Smooth muscle cell (in vitro differentiated cells): Measurements from ENCODE around the gene PXYLP1. TPM values are rescaled to one million over a fixed set of nuclear protein-coding genes. Genes with fewer than 3 reads are reported as not detected.

Source experiments
- DNase-seq: peaks from one replicate; lab custom pipeline; 2025; ENCODE audit not compliant: unreplicated experiment; lab: John Stamatoyannopoulos, UW
- H2AFZ ChIP-seq: fragments of 200-600 bp; sonication (generic); 2 replicates; pipeline ENCODE4 v1.6.0; 2016; ENCODE audit warnings: antibody characterized with exemption, low read depth, mild to moderate bottlenecking
- H3F3A ChIP-seq: fragments of 200-600 bp; sonication (generic); 2 replicates; pipeline ENCODE4 v1.6.0; 2017; ENCODE audit warnings: antibody characterized with exemption, low read depth
- H3K27ac ChIP-seq: fragments of 200-600 bp; sonication (generic); 2 replicates; pipeline ENCODE4 v1.5.1; 2016; ENCODE audit warnings: low read depth, mild to moderate bottlenecking
- H3K27me3 ChIP-seq: fragments of 200-600 bp; sonication (generic); 2 replicates; pipeline ENCODE4 v1.6.1; 2016; ENCODE audit warnings: low read depth, mild to moderate bottlenecking
- H3K36me3 ChIP-seq: fragments of 200-600 bp; sonication (generic); 2 replicates; pipeline ENCODE4 v1.5.1; 2016; ENCODE audit warnings: low read depth
- H3K4me1 ChIP-seq: fragments of 200-600 bp; sonication (generic); 2 replicates; pipeline ENCODE4 v1.5.1; 2016; ENCODE audit warnings: low read depth
- H3K4me2 ChIP-seq: fragments of 200-600 bp; sonication (generic); 2 replicates; pipeline ENCODE4 v1.6.0; 2016; ENCODE audit warnings: mild to moderate bottlenecking
- H3K4me3 ChIP-seq: fragments of 200-600 bp; sonication (generic); 2 replicates; pipeline ENCODE4 v1.5.1; 2016; ENCODE audit warnings: mild to moderate bottlenecking
- H3K79me2 ChIP-seq: fragments of 200-600 bp; sonication (generic); 2 replicates; pipeline ENCODE4 v1.6.0; 2016; ENCODE audit warnings: low read depth, mild to moderate bottlenecking
- H3K9ac ChIP-seq: fragments of 200-600 bp; sonication (generic); 2 replicates; pipeline ENCODE4 v1.6.0; 2016; ENCODE audit warnings: low read depth
- H3K9me3 ChIP-seq: fragments of 200-600 bp; sonication (generic); replicated peaks from 2 replicates; pipeline ENCODE4 v1.5.1; 2016; ENCODE audit warnings: low read depth
- H4K20me1 ChIP-seq: fragments of 200-600 bp; sonication (generic); 2 replicates; pipeline ENCODE4 v1.6.0; 2016; ENCODE audit warnings: low read depth
- CTCF ChIP-seq: fragments of 200-600 bp; sonication (generic); IDR thresholded peaks from 2 replicates; pipeline ENCODE4 v1.5.1; 2017; ENCODE audit warnings: borderline replicate concordance, mild to moderate bottlenecking, antibody characterized with exemption; ENCODE audit not compliant: insufficient read depth, poor library complexity, severe bottlenecking
- WGBS: methylation state at CpG from one replicate; pipeline ENCODE4 v1.1.7; 2016; ENCODE audit warnings: low lambda C conversion rate; 5-methylcytosine and 5-hydroxymethylcytosine counted together
- polyA plus RNA-seq: library from polyadenylated mRNA; unstranded; fragments of >200 nt; fragmentation: Nextera tagmentation; extraction: Ambion mirVana; gene quantifications from 2 replicates; pipeline ENCODE4 v1.2.1, GENCODE V29; 2016
- total RNA-seq: library from RNA; depleted of rRNA; stranded (reverse); fragments of >200 nt; gene quantifications from 2 replicates; pipeline ENCODE4 v1.2.3, GENCODE V29; 2014

PXYLP1 gene
- total and polyA plus RNA-seq, 2 experiments from 2014 or later = 3.3 to 5.6 TPM

GRCh38 chr3:141230293-141230692 lies 1.3 kb upstream of the PXYLP1 start:
- Histone ChIP-seq H3F3A (no peaks in the 10 kb centered on the region), H3K4me2 (no peak overlapping the region), H3K79me2 (no peaks in the 10 kb centered on the region), H3K4me1 (peaks cover 12% of the 10 kb centered on the region), H2AFZ (no peak overlapping the region), H3K36me3 (no peaks in the 10 kb centered on the region), H3K4me3 (no peak overlapping the region), H3K9ac (no peak overlapping the region), H3K27ac (no peak overlapping the region), H3K27me3 (peaks cover 11% of the 10 kb centered on the region), H3K9me3 (no peaks in the 10 kb centered on the region), H4K20me1 (no peaks in the 10 kb centered on the region)
- TF ChIP-seq CTCF = no peak
- WGBS = 98% methylated on average over 11 of the region's 11 CpGs
- no peak for DNase-seq

DNA sequence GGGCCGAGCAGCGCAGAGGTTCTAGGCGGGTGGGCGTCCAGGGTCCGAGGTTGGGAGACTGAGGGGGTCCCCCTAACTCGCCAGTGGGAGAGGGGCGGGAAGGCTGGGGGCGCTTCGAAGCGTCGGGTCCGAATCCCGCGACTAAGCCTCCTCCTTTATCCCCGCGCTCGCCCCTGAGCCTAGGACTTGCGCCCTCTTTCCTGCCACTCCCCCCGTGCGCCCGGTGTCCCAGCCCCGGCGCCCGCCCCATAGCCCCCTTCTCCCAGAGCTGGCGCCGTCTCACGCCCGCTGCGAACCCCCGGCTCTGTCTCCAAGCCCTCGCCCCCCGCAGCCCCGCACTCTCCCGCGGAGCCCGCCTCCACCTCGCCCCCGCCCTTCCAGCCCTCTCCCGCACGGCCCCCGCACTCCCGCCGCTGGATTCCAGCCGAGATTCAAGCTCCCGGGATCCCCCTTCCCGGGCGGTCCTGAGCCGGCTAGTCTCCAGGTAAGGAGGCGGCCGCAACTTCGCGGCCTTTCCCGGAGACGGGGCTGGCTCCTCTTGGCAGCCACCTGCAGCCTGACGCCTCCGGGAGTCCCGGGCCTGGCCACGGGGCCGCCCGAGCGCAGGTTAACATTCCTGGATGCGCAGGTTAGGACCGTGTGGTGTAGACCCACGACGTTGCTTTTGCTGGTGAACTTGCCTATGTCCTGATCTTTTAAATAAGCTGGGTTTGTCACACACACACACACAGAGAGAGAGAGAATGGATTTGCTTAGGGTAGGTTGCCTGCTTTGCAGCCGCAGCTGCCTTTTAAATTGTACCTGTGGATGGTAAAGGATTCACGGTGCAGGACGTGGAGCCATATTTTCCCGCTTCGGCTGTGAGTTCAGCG lies 563 bp downstream of the PXYLP1 start:
- H3K4me2 ChIP-seq = peak overlapping the region; percentile 96
- peak overlapping the region; percentile 70 for H3K4me3 ChIP-seq
- TF ChIP-seq CTCF = no peak
- WGBS = 7% methylated on average over 22 of the region's 71 CpGs
- no peaks in the 10 kb centered on the region for H3K79me2 ChIP-seq
- no peaks in the 10 kb centered on the region for H3F3A ChIP-seq
- H4K20me1 ChIP-seq = no peaks in the 10 kb centered on the region
- H3K4me1 ChIP-seq = peaks cover 12% of the 10 kb centered on the region
- H3K9ac ChIP-seq = no peak overlapping the region
- no peak overlapping the region for H3K27ac ChIP-seq
- H3K9me3 ChIP-seq = no peaks in the 10 kb centered on the region
- H2AFZ ChIP-seq = peak overlapping the region; percentile 82
- H3K36me3 ChIP-seq = no peaks in the 10 kb centered on the region
- H3K27me3 ChIP-seq = peaks cover 11% of the 10 kb centered on the region
- DNase-seq = no peak

GRCh38 chr3:141233457-141234161 lies 2.0 kb downstream of the PXYLP1 start:
- WGBS = 93% methylated on average over 9 of the region's 9 CpGs
- no peak overlapping the region for H3K4me2 ChIP-seq

More at GRCh38 chr3:141233457-141234161, 2.0 kb downstream of the PXYLP1 start:
- Histone ChIP-seq H3K27ac (no peak overlapping the region), H3F3A (no peaks in the 10 kb centered on the region), H3K9me3 (no peaks in the 10 kb centered on the region), H3K27me3 (peaks cover 11% of the 10 kb centered on the region), H2AFZ (no peak overlapping the region), H3K79me2 (no peaks in the 10 kb centered on the region), H3K9ac (no peak overlapping the region), H3K36me3 (no peaks in the 10 kb centered on the region), H3K4me1 (peaks cover 8% of the 10 kb centered on the region), H4K20me1 (no peaks in the 10 kb centered on the region), H3K4me3 (no peak overlapping the region)
- DNase-seq = no peak
- TF ChIP-seq CTCF = no peak
